Ovary (tissue), 9 donors: ENCODE measurements around the gene BAK1. TPM values are rescaled to one million over a fixed set of nuclear protein-coding genes. Genes with fewer than 3 reads are reported as not detected.

Source experiments
- DNase-seq, 5 donors: peaks; one replicate each; pipeline ENCODE4 v3.0.0-alpha.2; 2019 to 2020
- H3K27ac ChIP-seq, 2 donors: fragments of 200-600 bp; one replicate each; pipeline versions ENCODE4 v1.5.1 to v1.8.0; 2019 to 2022
- H3K27me3 ChIP-seq: fragments of 200-600 bp; one replicate; pipeline ENCODE4 v1.8.0; 2022
- H3K36me3 ChIP-seq: fragments of 200-600 bp; sonication (generic); one replicate; pipeline ENCODE4 v1.5.1; 2019
- H3K4me1 ChIP-seq: one replicate; pipeline ENCODE4 v1.8.1; 2013; ENCODE audit warnings: mild to moderate bottlenecking, moderate library complexity; ENCODE audit not compliant: insufficient read depth
- H3K4me3 ChIP-seq: fragments of 200-600 bp; sonication (generic); one replicate; pipeline ENCODE4 v1.5.1; 2017
- H3K9me3 ChIP-seq, 2 donors: fragments of 200-600 bp in 1 of 2; sonication (generic) in 1 of 2; one replicate each; pipeline versions ENCODE4 v1.5.1 to v1.8.1; 2013 to 2019; ENCODE audit warnings: mild to moderate bottlenecking in 1 of 2, moderate library complexity in 1 of 2
- EP300 ChIP-seq: sonication (generic); formaldehyde crosslinking; IDR thresholded peaks from one replicate; pipeline ENCODE4 v1.6.1; 2017; ENCODE audit warnings: antibody characterized with exemption
- POLR2A ChIP-seq: fragments of 450-650 bp; IDR thresholded peaks from one replicate; pipeline ENCODE4 v1.6.1; 2017; ENCODE audit warnings: antibody characterized with exemption, mild to moderate bottlenecking, moderate library complexity
- WGBS, 3 donors: extraction: QIAGEN DNeasy Blood & Tissue Kit in 1 of 3; methylation state at CpG; one replicate each; pipeline versions ENCODE4 v1.1.5 to v1.1.7; 2013 to 2017; 5-methylcytosine and 5-hydroxymethylcytosine counted together
- intact Hi-C, 4 donors: fragments of 100-400 bp; cut with DNase I; formaldehyde crosslinking; loops; one replicate each; pipeline versions ENCODE4 v1.11.0 to v1.15.1; 2022 to 2023
- polyA plus RNA-seq, 2 donors: library from polyadenylated mRNA; stranded (reverse); fragments of 200-250 nt in 1 of 2; fragments of 350-450 nt in 1 of 2; fragmentation: Illumina TruSeq in 1 of 2; extraction: RNeasy Lipid Tissue Mini Kit (QIAGEN cat#74804) in 1 of 2; gene quantifications; one replicate each; pipeline ENCODE4 v1.2.3, GENCODE V29; 2013 to 2014
- total RNA-seq, 7 donors: library from RNA; depleted of rRNA in 2 of 7; stranded (reverse); fragments of >200 nt in 2 of 7; fragmentation: NEBNext Ultra II Directional in 3 of 7; extraction: Animal tissue kit (Norgen Biotek cat#: 25700) in 3 of 7; gene quantifications; one replicate each; pipeline versions ENCODE4 v1.1.0 to v1.2.4, GENCODE V29; 2016 to 2023
- TF ChIP-seq, protein P1 (sequence below), 3 donors: fragments of 450-650 bp in 2 of 3; fragments of 200-600 bp in 1 of 3; IDR thresholded peaks; one replicate each; pipeline versions ENCODE4 v1.5.1 to v1.8.0; 2016 to 2022; ENCODE audit warnings: antibody characterized with exemption in 3 of 3, mild to moderate bottlenecking in 1 of 3
- donor health status: DM: no; HTN: no; CAD: no; lungs with moderate emphysema.
- donor health status: DM: no; HTN: no; CAD: no.
- donor health status: Bipolar disorder and iron deficiency.
- donor health status: DM: yes; HTN: yes; CAD: no.
- donor health status: DM: no; HTN: no; CAD: no.
- donor health status: DM: yes; HTN: yes; CAD: no.

BAK1 gene
- total and polyA plus RNA-seq, 9 donors = 3.9 to 16.9 (median 10.4) TPM

DNA sequence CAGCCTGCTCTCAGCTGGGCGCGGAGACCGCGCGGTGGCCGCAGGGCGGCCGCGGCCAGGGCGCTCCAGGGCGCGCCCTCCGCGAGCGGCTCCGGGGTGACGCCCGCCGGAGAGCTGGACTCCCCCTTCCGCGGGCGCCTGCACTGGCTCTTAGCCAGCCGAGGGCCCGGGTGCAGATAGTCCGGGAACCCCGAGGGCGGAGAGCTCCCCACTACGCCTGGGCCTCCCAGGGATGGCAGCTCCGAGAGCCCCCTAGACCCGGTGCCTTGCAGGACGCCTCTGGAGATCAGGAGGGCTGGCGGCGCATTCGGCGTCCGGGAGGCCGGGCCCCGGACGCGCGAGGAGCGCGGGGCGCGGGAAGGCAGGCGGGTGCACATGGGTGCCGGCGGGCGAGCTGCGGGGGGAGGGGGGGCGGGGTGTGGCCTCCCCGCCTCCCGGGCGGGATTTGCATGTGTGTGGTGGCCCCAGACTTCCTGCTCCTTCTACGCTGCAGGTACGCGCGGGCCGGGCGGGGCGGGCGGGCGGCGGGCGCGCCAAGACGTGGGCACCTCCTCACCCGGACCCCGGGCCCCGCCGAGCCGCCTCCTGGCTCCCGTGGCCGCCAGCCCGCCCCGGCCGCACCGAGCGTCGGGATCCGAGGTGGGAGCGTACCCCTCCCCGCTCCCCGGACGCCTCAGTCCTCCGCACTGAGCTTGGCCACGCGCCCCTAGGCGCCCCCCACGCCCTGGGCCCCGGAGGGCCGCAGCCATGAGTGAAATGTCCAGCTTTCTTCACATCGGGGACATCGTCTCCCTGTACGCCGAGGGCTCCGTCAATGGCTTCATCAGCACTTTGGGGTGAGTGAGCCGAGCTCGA, 41.0 kb upstream of the BAK1 start, which contains the start of gene ITPR3:
ITPR3 (plus strand) TSS at position 467 of the 855 bp plus-strand sequence; CDS start at position 748, 281 bp downstream.
- Histone ChIP-seq H3K9me3 (no peaks in the 10 kb centered on the region), H3K27ac (peak within 1 kb of the TSS; percentile 52 to 62), H3K4me1 (no peaks in the 10 kb centered on the region), H3K4me3 (peak within 1 kb of the TSS; percentile 51), H3K27me3 (no peaks in the 10 kb centered on the region), H3K36me3 (no peaks in the 10 kb centered on the region)
- WGBS, 3 donors = 0% methylated on average over 25 to 99 of the region's 99 CpGs
- intact Hi-C loops = loop anchor here in 1 of 4 donors (5.0 kb wide), 1 partner anchor 34 kb away; no protein-coding TSS in a partner anchor
- no peak for TF ChIP-seq POLR2A
- no peak for TF ChIP-seq EP300
- TF ChIP-seq, protein P1, sequence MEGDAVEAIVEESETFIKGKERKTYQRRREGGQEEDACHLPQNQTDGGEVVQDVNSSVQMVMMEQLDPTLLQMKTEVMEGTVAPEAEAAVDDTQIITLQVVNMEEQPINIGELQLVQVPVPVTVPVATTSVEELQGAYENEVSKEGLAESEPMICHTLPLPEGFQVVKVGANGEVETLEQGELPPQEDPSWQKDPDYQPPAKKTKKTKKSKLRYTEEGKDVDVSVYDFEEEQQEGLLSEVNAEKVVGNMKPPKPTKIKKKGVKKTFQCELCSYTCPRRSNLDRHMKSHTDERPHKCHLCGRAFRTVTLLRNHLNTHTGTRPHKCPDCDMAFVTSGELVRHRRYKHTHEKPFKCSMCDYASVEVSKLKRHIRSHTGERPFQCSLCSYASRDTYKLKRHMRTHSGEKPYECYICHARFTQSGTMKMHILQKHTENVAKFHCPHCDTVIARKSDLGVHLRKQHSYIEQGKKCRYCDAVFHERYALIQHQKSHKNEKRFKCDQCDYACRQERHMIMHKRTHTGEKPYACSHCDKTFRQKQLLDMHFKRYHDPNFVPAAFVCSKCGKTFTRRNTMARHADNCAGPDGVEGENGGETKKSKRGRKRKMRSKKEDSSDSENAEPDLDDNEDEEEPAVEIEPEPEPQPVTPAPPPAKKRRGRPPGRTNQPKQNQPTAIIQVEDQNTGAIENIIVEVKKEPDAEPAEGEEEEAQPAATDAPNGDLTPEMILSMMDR (IDR thresholded peaks at IDR 0.05) = no peak
- DNase-seq = peak; percentile 44 to 71 (median 54)

DNA sequence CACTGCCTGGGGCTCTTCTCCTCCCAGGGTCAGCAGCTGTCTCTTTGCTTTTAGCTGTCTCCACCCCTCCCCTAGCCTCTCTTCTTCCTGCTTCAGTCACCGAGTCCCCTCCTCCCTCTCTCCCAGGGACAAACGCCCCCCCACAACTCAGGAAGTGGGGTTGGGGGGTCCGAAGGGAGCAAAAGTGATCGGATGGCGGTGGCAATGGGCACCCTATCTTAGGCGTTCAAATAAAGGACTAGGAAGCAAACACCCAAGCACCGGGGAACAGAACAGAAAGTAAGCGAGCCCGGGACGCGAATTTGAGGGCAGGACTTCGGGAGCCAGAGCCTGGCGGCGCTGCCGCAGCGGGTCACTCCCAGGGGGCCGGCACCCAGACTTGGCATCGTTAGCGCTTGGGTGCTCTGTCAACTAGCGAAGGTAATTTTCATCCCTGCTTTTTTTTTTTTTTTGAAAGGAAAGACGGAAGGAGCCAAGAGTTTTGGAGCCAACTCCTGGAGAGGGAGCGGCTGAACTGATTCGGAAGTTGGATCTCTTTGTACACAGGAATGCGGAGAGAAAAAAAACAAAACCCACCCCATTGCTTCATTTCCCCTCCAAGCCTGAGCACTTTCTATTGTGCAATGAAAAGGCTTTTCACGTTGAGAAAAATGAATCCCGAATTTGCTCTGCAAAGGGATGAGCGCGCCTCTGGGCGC, 40.2 kb upstream of the BAK1 start:
- intact Hi-C loops = loop anchor here in 1 of 4 donors (5.0 kb wide), 1 partner anchor 33 kb away; no protein-coding TSS in a partner anchor

DNA sequence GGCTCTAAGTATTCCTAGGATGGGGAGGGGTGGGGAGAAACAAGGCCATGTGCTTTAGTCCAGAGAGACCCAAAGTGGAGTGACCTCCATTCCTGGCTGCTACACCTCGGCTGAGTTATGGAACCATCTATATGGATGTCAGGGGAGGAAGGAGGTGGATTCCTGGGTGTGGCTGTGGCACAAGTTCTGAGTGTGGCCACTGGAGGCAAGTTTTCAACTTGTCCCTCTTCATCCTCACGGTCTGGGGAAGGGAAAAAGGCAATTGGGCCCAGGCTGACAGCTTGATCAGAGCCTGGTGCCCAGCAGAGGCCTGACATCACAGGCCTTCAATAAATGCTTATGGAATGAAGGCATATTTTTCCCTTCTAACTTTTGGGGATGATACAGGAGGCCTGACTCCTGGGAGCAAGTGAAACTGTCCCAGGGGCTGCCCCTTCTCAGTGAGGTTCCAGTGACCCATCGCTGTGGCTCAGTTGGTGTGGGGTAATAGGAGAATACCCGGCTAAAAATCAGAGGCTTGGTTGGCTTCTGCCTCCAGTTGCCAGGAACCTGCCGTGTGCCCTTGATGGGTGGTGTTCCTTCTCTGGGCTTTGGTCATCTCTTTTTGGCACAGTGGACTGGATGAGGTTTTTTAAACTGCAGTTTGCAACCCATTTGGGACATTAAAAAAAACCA, 39.2 kb upstream of the BAK1 start:
- Histone ChIP-seq H3K4me3 (no peak overlapping the region), H3K4me1 (no peaks in the 10 kb centered on the region), H3K27me3 (no peaks in the 10 kb centered on the region), H3K9me3 (no peaks in the 10 kb centered on the region), H3K27ac (no peak overlapping the region), H3K36me3 (no peaks in the 10 kb centered on the region)
- DNase-seq = no peak
- WGBS, 3 donors = 59 to 67% (median 66%) methylated on average over 5 of the region's 5 CpGs
- intact Hi-C loops = no loop called here
- no peak for TF ChIP-seq POLR2A
- TF ChIP-seq, protein P1 (IDR thresholded peaks at IDR 0.05) = no peak
- no peak for TF ChIP-seq EP300

More for the DNA sequence above, 40.2 kb upstream of the BAK1 start:
- H3K27me3 ChIP-seq = no peaks in the 10 kb centered on the region
- DNase-seq = peak in 3 of 5 donors; percentile 28 to 58 (median 34)
- H3K27ac ChIP-seq = peak overlapping the region in 1 of 2 donors; percentile 52
- peak overlapping the region; percentile 51 for H3K4me3 ChIP-seq
- no peaks in the 10 kb centered on the region for H3K36me3 ChIP-seq
- 0 to 1% (median 1%) methylated on average over 29 of the region's 29 CpGs for WGBS, 3 donors
- no peaks in the 10 kb centered on the region for H3K9me3 ChIP-seq
- H3K4me1 ChIP-seq = no peaks in the 10 kb centered on the region
- TF ChIP-seq, protein P1 (IDR thresholded peaks at IDR 0.05) = no peak
- TF ChIP-seq POLR2A (no peak), EP300 (no peak)

DNA sequence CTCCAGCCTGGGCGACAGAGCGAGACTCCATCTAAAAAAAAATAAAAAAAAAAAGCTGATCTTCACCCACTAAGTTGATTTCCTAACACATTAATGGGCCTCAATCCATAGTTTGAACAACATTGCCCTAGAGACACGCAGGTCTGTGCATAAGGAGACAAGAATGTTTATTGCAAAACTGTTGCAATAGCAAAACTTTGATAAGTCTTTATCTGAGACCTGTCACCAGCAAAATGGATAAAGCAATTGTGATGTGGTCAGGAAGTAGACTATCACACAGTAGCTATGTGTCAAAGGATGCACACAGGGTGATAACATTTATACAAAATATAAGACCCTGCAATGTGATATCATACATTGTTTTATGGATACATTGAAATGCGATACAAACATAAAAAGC, 36.8 kb upstream of the BAK1 start:
- TF ChIP-seq POLR2A (no peak), EP300 (no peak)
- TF ChIP-seq, protein P1 (IDR thresholded peaks at IDR 0.05) = no peak
- 87 to 94% methylated on average over 4 of the region's 4 CpGs; no CpG with 5 or more reads in 1 of the 3 donors for WGBS, 3 donors
- DNase-seq = no peak

More for the DNA sequence above, 36.8 kb upstream of the BAK1 start:
- Histone ChIP-seq H3K9me3 (no peaks in the 10 kb centered on the region), H3K27me3 (no peaks in the 10 kb centered on the region), H3K27ac (no peak overlapping the region), H3K4me1 (no peaks in the 10 kb centered on the region), H3K36me3 (no peaks in the 10 kb centered on the region), H3K4me3 (no peak overlapping the region)
- intact Hi-C loops = no loop called here
